C4-2B (cell line): ENCODE measurements around the gene SLC9A9.

Experiments
- H3K27ac ChIP-seq: fragments of 450-650 bp; 2 replicates; pipeline ENCODE4 v1.5.1; 2017
- CTCF ChIP-seq: fragments of 450-650 bp; conservative IDR thresholded peaks from 2 replicates; pipeline ENCODE4 v1.5.1; 2017; ENCODE audit warnings: mild to moderate bottlenecking
- ZFX ChIP-seq: fragments of 450-650 bp; IDR thresholded peaks from 2 replicates; pipeline ENCODE4 v1.6.1; 2017

The SLC9A9 gene

GRCh38 chr3:143830786-143831185 lies 17.5 kb downstream of the SLC9A9 start:
- no peak for TF ChIP-seq ZFX
- no peak for TF ChIP-seq CTCF
- no peak overlapping the region for H3K27ac ChIP-seq

- no peak overlapping the region for H3K27ac ChIP-seq
- TF ChIP-seq ZFX (no peak), CTCF (no peak)
Measured at GRCh38 chr3:143830063-143830462, 18.2 kb downstream of the SLC9A9 start.

GRCh38 chr3:143827425-143827824 lies 20.8 kb downstream of the SLC9A9 start:
- peak overlapping the region; percentile 40; the same call in 1 of the 2 replicates for H3K27ac ChIP-seq
- TF ChIP-seq ZFX: no peak
- TF ChIP-seq CTCF: no peak

GRCh38 chr3:143826296-143826695 lies 22.0 kb downstream of the SLC9A9 start:
- no peak overlapping the region for H3K27ac ChIP-seq

GRCh38 chr3:143825513-143825912 lies 22.8 kb downstream of the SLC9A9 start:
- no peak overlapping the region for H3K27ac ChIP-seq
- no peak for TF ChIP-seq ZFX
- TF ChIP-seq CTCF: no peak

More at GRCh38 chr3:143826296-143826695, 22.0 kb downstream of the SLC9A9 start:
- TF ChIP-seq CTCF: no peak

GRCh38 chr3:143824735-143825385 lies 23.4 kb downstream of the SLC9A9 start:
- TF ChIP-seq ZFX: no peak
- TF ChIP-seq CTCF: no peak
- H3K27ac ChIP-seq: no peak overlapping the region

- H3K27ac ChIP-seq: no peak overlapping the region
- no peak for TF ChIP-seq CTCF
- TF ChIP-seq ZFX: no peak
Measured at GRCh38 chr3:143822798-143823197, 25.5 kb downstream of the SLC9A9 start.
